ENCODE results near the gene PGAP6.
"Not testable (repeated sequence)": the region's sequence is repeated elsewhere in the genome, so short reads cannot be mapped to it uniquely, and the experiment has no call there.

The PGAP6 gene

GRCh38 chr16:368388-369158, 13.2 kb downstream of the PGAP6 start:
- H3K9me3 ChIP-seq (ENCODE audit: control insufficient read depth, insufficient read depth, low read length): no peaks in the 10 kb centered on the region
- no peak overlapping the region for H3K9ac ChIP-seq (ENCODE audit: low read depth, low read length)
- H3K4me3 ChIP-seq (ENCODE audit: low read depth, low read length): no peak overlapping the region
- no peaks in the 10 kb centered on the region for H3K4me1 ChIP-seq (ENCODE audit: control insufficient read depth, insufficient read depth, low read length)
- no peaks in the 10 kb centered on the region for H3K27me3 ChIP-seq (ENCODE audit: control insufficient read depth, insufficient read depth, low read length)
- H3K36me3 ChIP-seq (ENCODE audit: control insufficient read depth, insufficient read depth, low read length): peaks cover 50% of the 10 kb centered on the region

GRCh38 chr16:367333-367903, 14.4 kb downstream of the PGAP6 start:
- Histone ChIP-seq H3K9me3 (ENCODE audit: control insufficient read depth, insufficient read depth, low read length) (no peaks in the 10 kb centered on the region), H3K27me3 (ENCODE audit: control insufficient read depth, insufficient read depth, low read length) (no peaks in the 10 kb centered on the region), H3K36me3 (ENCODE audit: control insufficient read depth, insufficient read depth, low read length) (peaks cover 38% of the 10 kb centered on the region), H3K9ac (ENCODE audit: low read depth, low read length) (no peak overlapping the region), H3K4me3 (ENCODE audit: low read depth, low read length) (no peak overlapping the region), H3K4me1 (ENCODE audit: control insufficient read depth, insufficient read depth, low read length) (no peaks in the 10 kb centered on the region)

- Histone ChIP-seq H3K36me3 (ENCODE audit: control insufficient read depth, insufficient read depth, low read length) (peaks cover 29% of the 10 kb centered on the region), H3K9ac (ENCODE audit: low read depth, low read length) (no peak overlapping the region), H3K27me3 (ENCODE audit: control insufficient read depth, insufficient read depth, low read length) (no peaks in the 10 kb centered on the region), H3K4me1 (ENCODE audit: control insufficient read depth, insufficient read depth, low read length) (no peaks in the 10 kb centered on the region), H3K4me3 (ENCODE audit: low read depth, low read length) (no peak overlapping the region), H3K9me3 (ENCODE audit: control insufficient read depth, insufficient read depth, low read length) (no peaks in the 10 kb centered on the region)
These were observed 15.3 kb downstream of the PGAP6 start for GRCh38 chr16:366476-366875.

GRCh38 chr16:364595-365491, 16.9 kb downstream of the PGAP6 start:
- Histone ChIP-seq H3K9me3 (ENCODE audit: control insufficient read depth, insufficient read depth, low read length) (no peaks in the 10 kb centered on the region), H3K9ac (ENCODE audit: low read depth, low read length) (no peak overlapping the region), H3K4me3 (ENCODE audit: low read depth, low read length) (no peak overlapping the region), H3K36me3 (ENCODE audit: control insufficient read depth, insufficient read depth, low read length) (peaks cover 26% of the 10 kb centered on the region), H3K4me1 (ENCODE audit: control insufficient read depth, insufficient read depth, low read length) (no peaks in the 10 kb centered on the region), H3K27me3 (ENCODE audit: control insufficient read depth, insufficient read depth, low read length) (no peaks in the 10 kb centered on the region)

- H3K9ac ChIP-seq (ENCODE audit: low read depth, low read length): no peak overlapping the region
These were observed 17.9 kb downstream of the PGAP6 start for GRCh38 chr16:363766-364490.

GRCh38 chr16:363110-363765, 18.5 kb downstream of the PGAP6 start:
- H3K36me3 ChIP-seq (ENCODE audit: control insufficient read depth, insufficient read depth, low read length): peaks cover 16% of the 10 kb centered on the region
- no peaks in the 10 kb centered on the region for H3K9me3 ChIP-seq (ENCODE audit: control insufficient read depth, insufficient read depth, low read length)
- no peaks in the 10 kb centered on the region for H3K27me3 ChIP-seq (ENCODE audit: control insufficient read depth, insufficient read depth, low read length)
- no peak overlapping the region for H3K4me3 ChIP-seq (ENCODE audit: low read depth, low read length)
- no peaks in the 10 kb centered on the region for H3K4me1 ChIP-seq (ENCODE audit: control insufficient read depth, insufficient read depth, low read length)
- H3K9ac ChIP-seq (ENCODE audit: low read depth, low read length): no peak overlapping the region

More at GRCh38 chr16:363766-364490, 17.9 kb downstream of the PGAP6 start:
- peaks cover 23% of the 10 kb centered on the region for H3K36me3 ChIP-seq (ENCODE audit: control insufficient read depth, insufficient read depth, low read length)
- H3K4me3 ChIP-seq (ENCODE audit: low read depth, low read length): no peak overlapping the region
- H3K4me1 ChIP-seq (ENCODE audit: control insufficient read depth, insufficient read depth, low read length): no peaks in the 10 kb centered on the region
- no peaks in the 10 kb centered on the region for H3K27me3 ChIP-seq (ENCODE audit: control insufficient read depth, insufficient read depth, low read length)
- H3K9me3 ChIP-seq (ENCODE audit: control insufficient read depth, insufficient read depth, low read length): no peaks in the 10 kb centered on the region

GRCh38 chr16:362702-362999, 19.1 kb downstream of the PGAP6 start:
- not testable (repeated sequence) for H3K4me3 ChIP-seq (ENCODE audit: low read depth, low read length); H3K27me3 ChIP-seq (ENCODE audit: control insufficient read depth, insufficient read depth, low read length); H3K4me1 ChIP-seq (ENCODE audit: control insufficient read depth, insufficient read depth, low read length); H3K9me3 ChIP-seq (ENCODE audit: control insufficient read depth, insufficient read depth, low read length); H3K9ac ChIP-seq (ENCODE audit: low read depth, low read length)
- H3K36me3 ChIP-seq (ENCODE audit: control insufficient read depth, insufficient read depth, low read length): peaks cover 10% of the 10 kb centered on the region

- H3K4me3 ChIP-seq (ENCODE audit: low read depth, low read length): no peak overlapping the region
- no peak overlapping the region for H3K9ac ChIP-seq (ENCODE audit: low read depth, low read length)
- no peaks in the 10 kb centered on the region for H3K4me1 ChIP-seq (ENCODE audit: control insufficient read depth, insufficient read depth, low read length)
- H3K27me3 ChIP-seq (ENCODE audit: control insufficient read depth, insufficient read depth, low read length): no peaks in the 10 kb centered on the region
- H3K9me3 ChIP-seq (ENCODE audit: control insufficient read depth, insufficient read depth, low read length): no peaks in the 10 kb centered on the region
- H3K36me3 ChIP-seq (ENCODE audit: control insufficient read depth, insufficient read depth, low read length): peaks cover 5% of the 10 kb centered on the region
These were observed 19.7 kb downstream of the PGAP6 start for GRCh38 chr16:361872-362701.

- Histone ChIP-seq H3K4me1 (ENCODE audit: control insufficient read depth, insufficient read depth, low read length) (no peaks in the 10 kb centered on the region), H3K9ac (ENCODE audit: low read depth, low read length) (no peak overlapping the region)
These were observed 20.4 kb downstream of the PGAP6 start for GRCh38 chr16:361341-361871.

GRCh38 chr16:360698-361336, 21.0 kb downstream of the PGAP6 start:
- no peaks in the 10 kb centered on the region for H3K36me3 ChIP-seq (ENCODE audit: control insufficient read depth, insufficient read depth, low read length)
- H3K4me1 ChIP-seq (ENCODE audit: control insufficient read depth, insufficient read depth, low read length): no peaks in the 10 kb centered on the region

More at GRCh38 chr16:361341-361871, 20.4 kb downstream of the PGAP6 start:
- Histone ChIP-seq H3K36me3 (ENCODE audit: control insufficient read depth, insufficient read depth, low read length) (no peaks in the 10 kb centered on the region), H3K4me3 (ENCODE audit: low read depth, low read length) (no peak overlapping the region), H3K9me3 (ENCODE audit: control insufficient read depth, insufficient read depth, low read length) (no peaks in the 10 kb centered on the region), H3K27me3 (ENCODE audit: control insufficient read depth, insufficient read depth, low read length) (no peaks in the 10 kb centered on the region)

More at GRCh38 chr16:360698-361336, 21.0 kb downstream of the PGAP6 start:
- Histone ChIP-seq H3K27me3 (ENCODE audit: control insufficient read depth, insufficient read depth, low read length) (no peaks in the 10 kb centered on the region), H3K9me3 (ENCODE audit: control insufficient read depth, insufficient read depth, low read length) (no peaks in the 10 kb centered on the region), H3K9ac (ENCODE audit: low read depth, low read length) (no peak overlapping the region), H3K4me3 (ENCODE audit: low read depth, low read length) (no peak overlapping the region)

Data from iPS-15b (cell line).